NCI-H2171 (cell line): ENCODE measurements around the gene CCL17.
A peak's percentile ranks its signal among the peaks of the same experiment; 100 is the strongest.

Experiments used
- DNase-seq: peaks from one replicate; lab custom pipeline; 2025; lab: John Stamatoyannopoulos, UW

Gene CCL17

GRCh38 chr16:57377080-57377841, 27.3 kb upstream of the CCL17 start:
- no peak for DNase-seq

GRCh38 chr16:57379579-57379978, 25.0 kb upstream of the CCL17 start:
- DNase-seq: no peak

GRCh38 chr16:57380671-57381462, 23.7 kb upstream of the CCL17 start:
- DNase-seq: no peak

- no peak for DNase-seq
These were observed 22.6 kb upstream of the CCL17 start for GRCh38 chr16:57381791-57382534.

GRCh38 chr16:57382535-57383275, 21.9 kb upstream of the CCL17 start:
- no peak for DNase-seq

- no peak for DNase-seq
These were observed 21.0 kb upstream of the CCL17 start for GRCh38 chr16:57383276-57384247.

- DNase-seq: no peak
These were observed 20.1 kb upstream of the CCL17 start for GRCh38 chr16:57384248-57385070.

- no peak for DNase-seq
These were observed 19.5 kb upstream of the CCL17 start for GRCh38 chr16:57385083-57385482.

- DNase-seq: peak; percentile 10
These were observed 18.1 kb upstream of the CCL17 start for GRCh38 chr16:57386381-57386951.

GRCh38 chr16:57387598-57388354, 16.8 kb upstream of the CCL17 start:
- DNase-seq: no peak

- DNase-seq: no peak
These were observed 16.0 kb upstream of the CCL17 start for GRCh38 chr16:57388359-57389086.

- DNase-seq: no peak
These were observed 15.5 kb upstream of the CCL17 start for GRCh38 chr16:57389087-57389468.

GRCh38 chr16:57390636-57391295, 13.8 kb upstream of the CCL17 start:
- DNase-seq: no peak

GRCh38 chr16:57391300-57391699, 13.3 kb upstream of the CCL17 start:
- no peak for DNase-seq

GRCh38 chr16:57391708-57392107, 12.9 kb upstream of the CCL17 start:
- DNase-seq: no peak

GRCh38 chr16:57392694-57393093, 11.9 kb upstream of the CCL17 start:
- DNase-seq: no peak

- peak; percentile 10 for DNase-seq
These were observed 10.1 kb upstream of the CCL17 start for GRCh38 chr16:57394444-57394843.

GRCh38 chr16:57395026-57395425, 9.5 kb upstream of the CCL17 start:
- no peak for DNase-seq
